ENCODE measurements around the gene C10orf62. TPM values are rescaled to one million over a fixed set of nuclear protein-coding genes. Genes with fewer than 3 reads are reported as not detected.
A peak's percentile ranks its signal among the peaks of the same experiment; 100 is the strongest.

C10orf62 gene
- total and polyA plus RNA-seq, 9 of the 15 experiments (the other 6 are each of a cell fraction or from before 2014, with no cell fraction given): not detected

DNA sequence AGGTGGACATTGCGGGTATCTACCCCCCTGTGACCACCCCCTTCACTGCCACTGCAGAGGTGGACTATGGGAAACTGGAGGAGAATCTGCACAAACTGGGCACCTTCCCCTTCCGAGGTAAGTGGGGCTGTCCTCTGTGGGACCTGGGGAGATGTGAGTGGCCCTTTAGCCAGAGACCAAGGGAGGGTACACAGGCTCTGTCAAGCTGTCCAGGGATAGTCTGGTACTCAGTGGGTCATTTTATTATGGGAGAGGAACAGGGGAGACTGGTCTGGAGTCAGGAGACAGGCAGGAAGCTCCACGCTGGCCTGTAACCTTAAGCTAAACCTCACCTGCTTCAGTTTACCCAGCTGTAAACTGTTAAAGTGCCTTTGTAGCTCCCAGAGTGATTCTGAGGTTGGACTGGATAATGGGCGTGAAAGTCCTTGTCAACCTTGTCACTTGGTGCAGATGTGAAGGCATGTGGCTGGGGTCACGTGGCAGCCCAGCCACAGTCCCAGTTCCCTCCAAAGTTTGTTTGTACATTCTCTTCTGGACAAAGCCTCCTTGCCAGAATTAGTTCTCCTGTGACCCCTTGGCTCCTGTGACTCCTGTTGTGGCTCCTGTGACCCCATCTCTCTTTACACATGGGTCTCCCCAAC is 4.6 kb upstream of the C10orf62 start:
- no TSS peak for BruUV-seq (replicated peaks)
- Histone ChIP-seq H3K9ac (ENCODE audit: insufficient read depth in 1 of 2, low read depth in 2 of 2, low read length in 2 of 2) (no peak overlapping the region), H2AFZ (ENCODE audit: low read depth, low read length) (0 out of 2 replicates have a peak overlapping the region, but pooled peaks have one; percentile 32), H3K4me3 (no peak overlapping the region), H3K27me3 (ENCODE audit: control insufficient read depth in 2 of 2, insufficient read depth in 2 of 2, low read length in 2 of 2) (no peaks in the 10 kb centered on the region), H3K9me1 (ENCODE audit: control insufficient read depth, insufficient read depth, low read length) (no peaks in the 10 kb centered on the region), H3K4me2 (ENCODE audit: insufficient read depth, low read length) (no peak overlapping the region), H3K36me3 (ENCODE audit: control insufficient read depth, insufficient read depth, low read length) (no peaks in the 10 kb centered on the region), H4K20me1 (replicated peaks; ENCODE audit: control insufficient read depth, insufficient read depth, low read length) (no peaks in the 10 kb centered on the region), H3K27ac (ENCODE audit: extremely low read depth, low read depth, low read length) (no peak overlapping the region), H3K79me2 (ENCODE audit: control insufficient read depth, insufficient read depth, low read length) (no peaks in the 10 kb centered on the region), H3K9me3 (replicated peaks; ENCODE audit: control insufficient read depth, insufficient read depth, low read depth, low read length) (no peaks in the 10 kb centered on the region), H3K4me1 (replicated peaks in 1 of 2; ENCODE audit: control insufficient read depth in 2 of 2, insufficient read depth in 2 of 2, low read length in 2 of 2) (peaks cover 0 to 3% of the 10 kb centered on the region in 2 experiments; a peak in 3 of 5 replicates)
- intact Hi-C loops (cut with micrococcal nuclease): no loop called here
- ChIA-PET POLR2A (interaction anchor here (0.9 kb wide), 1 partner anchor 26 kb away, joined by 3 read pairs; no protein-coding TSS in a partner anchor), CTCF (ENCODE audit: low intra/inter-chr PET ratio) (no interaction called here)
- ATAC-seq (no peak), DNase-seq (ENCODE audit: extremely low read depth in 1 of 4, low spot score in 3 of 4) (peak in 1 of 4 experiments; percentile 12), FAIRE-seq (no peak)
- in situ Hi-C loops (cut with MboI): no loop called here
- 37% methylated on average over 5 of the region's 5 CpGs for WGBS (ENCODE audit: insufficient coverage, low coverage, missing lambda C conversion rate)
- TF ChIP-seq CTBP1 (IDR thresholded peaks at IDR 0.05; ENCODE audit: borderline replicate concordance) (no peak), ILK (tag; IDR thresholded peaks at IDR 0.05; ENCODE audit: borderline replicate concordance, low read depth) (no peak), RAD51 (IDR thresholded peaks at IDR 0.05; ENCODE audit: borderline replicate concordance, low read depth) (peak; percentile 50), ZNF217 (CRISPR knock-in tag; IDR thresholded peaks at IDR 0.05) (no peak), RHOXF2B (CRISPR knock-in tag; conservative IDR thresholded peaks at IDR 0.05) (no peak), IRF1 (CRISPR knock-in tag; IDR thresholded peaks at IDR 0.05; ENCODE audit: borderline replicate concordance) (no peak)
- TF ChIP-seq, protein P1, sequence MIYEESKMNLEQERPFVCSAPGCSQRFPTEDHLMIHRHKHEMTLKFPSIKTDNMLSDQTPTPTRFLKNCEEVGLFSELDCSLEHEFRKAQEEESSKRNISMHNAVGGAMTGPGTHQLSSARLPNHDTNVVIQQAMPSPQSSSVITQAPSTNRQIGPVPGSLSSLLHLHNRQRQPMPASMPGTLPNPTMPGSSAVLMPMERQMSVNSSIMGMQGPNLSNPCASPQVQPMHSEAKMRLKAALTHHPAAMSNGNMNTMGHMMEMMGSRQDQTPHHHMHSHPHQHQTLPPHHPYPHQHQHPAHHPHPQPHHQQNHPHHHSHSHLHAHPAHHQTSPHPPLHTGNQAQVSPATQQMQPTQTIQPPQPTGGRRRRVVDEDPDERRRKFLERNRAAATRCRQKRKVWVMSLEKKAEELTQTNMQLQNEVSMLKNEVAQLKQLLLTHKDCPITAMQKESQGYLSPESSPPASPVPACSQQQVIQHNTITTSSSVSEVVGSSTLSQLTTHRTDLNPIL (CRISPR knock-in tag; IDR thresholded peaks at IDR 0.05): no peak
- TF ChIP-seq, protein P2, sequence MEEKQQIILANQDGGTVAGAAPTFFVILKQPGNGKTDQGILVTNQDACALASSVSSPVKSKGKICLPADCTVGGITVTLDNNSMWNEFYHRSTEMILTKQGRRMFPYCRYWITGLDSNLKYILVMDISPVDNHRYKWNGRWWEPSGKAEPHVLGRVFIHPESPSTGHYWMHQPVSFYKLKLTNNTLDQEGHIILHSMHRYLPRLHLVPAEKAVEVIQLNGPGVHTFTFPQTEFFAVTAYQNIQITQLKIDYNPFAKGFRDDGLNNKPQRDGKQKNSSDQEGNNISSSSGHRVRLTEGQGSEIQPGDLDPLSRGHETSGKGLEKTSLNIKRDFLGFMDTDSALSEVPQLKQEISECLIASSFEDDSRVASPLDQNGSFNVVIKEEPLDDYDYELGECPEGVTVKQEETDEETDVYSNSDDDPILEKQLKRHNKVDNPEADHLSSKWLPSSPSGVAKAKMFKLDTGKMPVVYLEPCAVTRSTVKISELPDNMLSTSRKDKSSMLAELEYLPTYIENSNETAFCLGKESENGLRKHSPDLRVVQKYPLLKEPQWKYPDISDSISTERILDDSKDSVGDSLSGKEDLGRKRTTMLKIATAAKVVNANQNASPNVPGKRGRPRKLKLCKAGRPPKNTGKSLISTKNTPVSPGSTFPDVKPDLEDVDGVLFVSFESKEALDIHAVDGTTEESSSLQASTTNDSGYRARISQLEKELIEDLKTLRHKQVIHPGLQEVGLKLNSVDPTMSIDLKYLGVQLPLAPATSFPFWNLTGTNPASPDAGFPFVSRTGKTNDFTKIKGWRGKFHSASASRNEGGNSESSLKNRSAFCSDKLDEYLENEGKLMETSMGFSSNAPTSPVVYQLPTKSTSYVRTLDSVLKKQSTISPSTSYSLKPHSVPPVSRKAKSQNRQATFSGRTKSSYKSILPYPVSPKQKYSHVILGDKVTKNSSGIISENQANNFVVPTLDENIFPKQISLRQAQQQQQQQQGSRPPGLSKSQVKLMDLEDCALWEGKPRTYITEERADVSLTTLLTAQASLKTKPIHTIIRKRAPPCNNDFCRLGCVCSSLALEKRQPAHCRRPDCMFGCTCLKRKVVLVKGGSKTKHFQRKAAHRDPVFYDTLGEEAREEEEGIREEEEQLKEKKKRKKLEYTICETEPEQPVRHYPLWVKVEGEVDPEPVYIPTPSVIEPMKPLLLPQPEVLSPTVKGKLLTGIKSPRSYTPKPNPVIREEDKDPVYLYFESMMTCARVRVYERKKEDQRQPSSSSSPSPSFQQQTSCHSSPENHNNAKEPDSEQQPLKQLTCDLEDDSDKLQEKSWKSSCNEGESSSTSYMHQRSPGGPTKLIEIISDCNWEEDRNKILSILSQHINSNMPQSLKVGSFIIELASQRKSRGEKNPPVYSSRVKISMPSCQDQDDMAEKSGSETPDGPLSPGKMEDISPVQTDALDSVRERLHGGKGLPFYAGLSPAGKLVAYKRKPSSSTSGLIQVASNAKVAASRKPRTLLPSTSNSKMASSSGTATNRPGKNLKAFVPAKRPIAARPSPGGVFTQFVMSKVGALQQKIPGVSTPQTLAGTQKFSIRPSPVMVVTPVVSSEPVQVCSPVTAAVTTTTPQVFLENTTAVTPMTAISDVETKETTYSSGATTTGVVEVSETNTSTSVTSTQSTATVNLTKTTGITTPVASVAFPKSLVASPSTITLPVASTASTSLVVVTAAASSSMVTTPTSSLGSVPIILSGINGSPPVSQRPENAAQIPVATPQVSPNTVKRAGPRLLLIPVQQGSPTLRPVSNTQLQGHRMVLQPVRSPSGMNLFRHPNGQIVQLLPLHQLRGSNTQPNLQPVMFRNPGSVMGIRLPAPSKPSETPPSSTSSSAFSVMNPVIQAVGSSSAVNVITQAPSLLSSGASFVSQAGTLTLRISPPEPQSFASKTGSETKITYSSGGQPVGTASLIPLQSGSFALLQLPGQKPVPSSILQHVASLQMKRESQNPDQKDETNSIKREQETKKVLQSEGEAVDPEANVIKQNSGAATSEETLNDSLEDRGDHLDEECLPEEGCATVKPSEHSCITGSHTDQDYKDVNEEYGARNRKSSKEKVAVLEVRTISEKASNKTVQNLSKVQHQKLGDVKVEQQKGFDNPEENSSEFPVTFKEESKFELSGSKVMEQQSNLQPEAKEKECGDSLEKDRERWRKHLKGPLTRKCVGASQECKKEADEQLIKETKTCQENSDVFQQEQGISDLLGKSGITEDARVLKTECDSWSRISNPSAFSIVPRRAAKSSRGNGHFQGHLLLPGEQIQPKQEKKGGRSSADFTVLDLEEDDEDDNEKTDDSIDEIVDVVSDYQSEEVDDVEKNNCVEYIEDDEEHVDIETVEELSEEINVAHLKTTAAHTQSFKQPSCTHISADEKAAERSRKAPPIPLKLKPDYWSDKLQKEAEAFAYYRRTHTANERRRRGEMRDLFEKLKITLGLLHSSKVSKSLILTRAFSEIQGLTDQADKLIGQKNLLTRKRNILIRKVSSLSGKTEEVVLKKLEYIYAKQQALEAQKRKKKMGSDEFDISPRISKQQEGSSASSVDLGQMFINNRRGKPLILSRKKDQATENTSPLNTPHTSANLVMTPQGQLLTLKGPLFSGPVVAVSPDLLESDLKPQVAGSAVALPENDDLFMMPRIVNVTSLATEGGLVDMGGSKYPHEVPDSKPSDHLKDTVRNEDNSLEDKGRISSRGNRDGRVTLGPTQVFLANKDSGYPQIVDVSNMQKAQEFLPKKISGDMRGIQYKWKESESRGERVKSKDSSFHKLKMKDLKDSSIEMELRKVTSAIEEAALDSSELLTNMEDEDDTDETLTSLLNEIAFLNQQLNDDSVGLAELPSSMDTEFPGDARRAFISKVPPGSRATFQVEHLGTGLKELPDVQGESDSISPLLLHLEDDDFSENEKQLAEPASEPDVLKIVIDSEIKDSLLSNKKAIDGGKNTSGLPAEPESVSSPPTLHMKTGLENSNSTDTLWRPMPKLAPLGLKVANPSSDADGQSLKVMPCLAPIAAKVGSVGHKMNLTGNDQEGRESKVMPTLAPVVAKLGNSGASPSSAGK (IDR thresholded peaks at IDR 0.05): peak; percentile 72

Data from K562 (cell line).